Activated T-cell treated with anti-CD3 and anti-CD28 coated beads, Interleukin-2, amount 50 U/mL, for 24 hours (primary cell): ENCODE measurements around the gene CUL7.
"Not testable (repeated sequence)": the region's sequence is repeated elsewhere in the genome, so short reads cannot be mapped to it uniquely, and the experiment has no call there.

Experiments
- DNase-seq: peaks from one replicate; pipeline ENCODE4 v3.0.0-alpha.2; 2020
- H3K27ac Mint-ChIP-seq: 2 replicates; pipeline ENCODE4 v1.8.0; 2020; ENCODE audit warnings: mild to moderate bottlenecking, mixed read lengths
- H3K27me3 Mint-ChIP-seq: 2 replicates; pipeline ENCODE4 v1.8.0; 2020; ENCODE audit warnings: mixed read lengths
- H3K36me3 Mint-ChIP-seq: 2 replicates; pipeline ENCODE4 v1.8.0; 2020; ENCODE audit warnings: low read depth, mixed read lengths
- H3K4me1 Mint-ChIP-seq: 2 replicates; pipeline ENCODE4 v1.8.0; 2020; ENCODE audit warnings: low read depth, mixed read lengths
- H3K4me3 Mint-ChIP-seq: 2 replicates; pipeline ENCODE4 v1.8.0; 2020; ENCODE audit warnings: mild to moderate bottlenecking, moderate library complexity, mixed read lengths
- H3K9me3 Mint-ChIP-seq: 2 replicates; pipeline ENCODE4 v1.8.0; 2020; ENCODE audit warnings: mixed read lengths

The CUL7 gene

DNA sequence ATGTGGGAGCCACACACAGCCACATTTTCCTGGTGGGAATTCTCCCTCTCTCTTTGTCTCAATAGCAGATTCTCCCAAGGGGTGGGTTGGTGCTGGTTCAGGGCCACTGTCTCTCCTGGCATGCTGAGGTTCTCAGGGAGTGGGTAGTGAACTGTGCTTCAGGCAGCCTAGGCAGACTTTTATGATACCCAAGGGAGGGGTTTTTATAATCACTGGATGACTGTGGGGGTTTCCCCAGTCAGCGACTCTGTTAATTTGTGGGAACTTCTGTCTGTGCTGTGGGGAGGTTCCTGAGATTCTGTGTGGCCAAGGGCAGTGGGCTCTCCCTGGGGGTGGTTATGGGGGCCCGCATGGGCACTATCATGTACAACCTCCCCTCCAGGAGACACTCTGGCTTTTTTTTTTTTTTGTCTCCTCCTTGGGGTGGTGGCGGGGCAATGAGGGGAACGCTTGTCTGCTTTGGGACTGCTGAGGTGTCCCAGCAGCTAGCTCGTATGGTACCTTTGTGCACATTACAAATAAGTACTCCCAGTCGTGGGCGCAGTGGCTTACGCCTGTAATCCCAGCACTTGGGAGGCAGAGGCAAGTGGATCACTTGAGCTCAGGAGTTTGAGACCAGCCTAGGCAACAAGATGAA, 32.5 kb upstream of the CUL7 start:
- Mint-ChIP-seq H3K27ac (no peak overlapping the region), H3K36me3 (no peaks in the 10 kb centered on the region)

DNA sequence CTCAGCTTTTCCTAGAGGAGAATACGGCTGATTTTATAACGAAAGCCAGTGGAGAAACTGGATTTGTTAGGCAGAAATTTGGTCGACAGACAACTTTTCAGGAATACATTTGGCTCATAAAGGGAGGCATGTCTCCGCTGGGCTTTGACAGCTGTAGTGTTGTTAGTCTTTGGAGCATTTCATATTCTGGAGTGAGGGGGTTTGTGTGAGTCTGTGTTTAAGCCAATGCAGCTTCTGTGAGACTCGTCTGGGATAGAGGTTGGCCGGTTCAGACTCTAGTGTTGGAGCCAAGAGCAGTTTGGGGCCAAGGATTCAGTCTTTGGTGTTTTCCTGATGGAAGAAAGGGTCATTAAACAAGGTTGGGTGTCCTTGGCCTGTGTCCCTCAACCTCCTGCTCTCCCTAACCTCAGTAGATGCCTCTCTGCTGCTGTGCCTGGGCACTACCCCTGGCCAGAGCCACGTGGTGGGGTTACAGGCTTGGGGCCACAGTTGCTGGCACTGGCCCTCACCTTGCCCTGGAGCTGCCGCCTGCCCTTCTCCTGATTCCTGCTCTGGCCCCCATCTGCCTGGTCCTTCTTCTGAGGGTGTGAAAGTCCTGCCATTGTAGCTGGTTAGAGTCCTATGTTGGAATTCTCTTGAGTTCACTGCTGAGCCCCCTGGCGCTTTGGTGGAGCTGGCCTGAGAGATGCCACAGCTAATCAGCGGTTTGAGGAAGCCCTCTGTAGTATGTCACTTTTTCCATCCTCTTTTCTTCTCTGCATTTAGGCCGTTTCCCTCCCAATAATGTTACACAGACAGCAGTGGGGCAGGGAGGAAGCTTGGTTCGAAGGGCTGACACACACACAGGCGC, 29.4 kb upstream of the CUL7 start:
- DNase-seq, result no peak
- Mint-ChIP-seq H3K27ac (no peak overlapping the region), H3K36me3 (no peaks in the 10 kb centered on the region), H3K4me3 (no peak overlapping the region), H3K4me1 (peaks cover 8% of the 10 kb centered on the region), H3K9me3 (no peaks in the 10 kb centered on the region), H3K27me3 (peaks cover 6% of the 10 kb centered on the region)

More for the DNA sequence above, 32.5 kb upstream of the CUL7 start:
- no peak overlapping the region for H3K4me3 Mint-ChIP-seq
- no peaks in the 10 kb centered on the region for H3K9me3 Mint-ChIP-seq
- no peak for DNase-seq
- H3K27me3 Mint-ChIP-seq, result no peaks in the 10 kb centered on the region
- H3K4me1 Mint-ChIP-seq, result peaks cover 8% of the 10 kb centered on the region

DNA sequence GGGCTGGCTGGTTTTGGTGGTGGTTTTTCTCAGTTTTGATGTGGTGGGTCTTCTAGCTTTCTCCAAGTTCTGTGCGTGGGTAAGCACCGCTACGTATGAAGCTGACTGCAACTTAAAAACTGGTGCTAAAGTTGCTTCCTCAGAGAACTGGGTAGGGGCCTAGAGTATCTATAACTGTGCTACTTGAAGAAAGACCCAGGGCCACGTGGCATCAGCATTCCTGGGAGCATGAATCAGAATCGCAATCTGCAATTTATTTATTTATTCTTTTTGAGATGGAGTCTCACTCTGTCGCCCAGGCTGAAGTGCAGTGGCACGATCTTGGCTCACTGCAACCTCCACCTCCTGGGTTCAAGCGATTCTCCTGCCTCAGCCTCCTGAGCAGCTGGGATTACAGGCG, 28.3 kb upstream of the CUL7 start:
- H3K9me3 Mint-ChIP-seq, H3K27ac Mint-ChIP-seq, H3K36me3 Mint-ChIP-seq, DNase-seq, H3K4me3 Mint-ChIP-seq: not testable (repeated sequence)
- H3K4me1 Mint-ChIP-seq, result peaks cover 11% of the 10 kb centered on the region
- H3K27me3 Mint-ChIP-seq, result peaks cover 17% of the 10 kb centered on the region

DNA sequence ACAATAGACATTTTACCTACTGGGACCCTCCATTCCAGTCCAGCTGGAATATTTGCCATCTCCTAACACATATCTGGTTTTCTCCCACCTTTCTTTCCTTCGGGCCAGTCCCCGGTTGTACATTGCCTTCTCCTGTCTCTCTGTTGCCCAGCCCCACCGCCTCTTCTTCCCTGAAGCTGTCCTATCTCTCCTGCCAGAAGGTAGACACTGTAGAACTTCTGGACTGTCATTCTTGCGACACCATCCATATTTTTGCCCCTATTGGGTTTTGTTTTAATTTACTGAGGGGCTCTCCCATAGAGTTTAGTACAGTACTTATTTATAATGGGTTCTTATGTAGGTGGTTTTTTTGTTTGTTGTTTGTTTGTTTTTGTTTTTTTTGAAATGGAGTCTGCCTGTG, 27.4 kb upstream of the CUL7 start:
- H3K36me3 Mint-ChIP-seq, result no peaks in the 10 kb centered on the region
- H3K9me3 Mint-ChIP-seq, result no peaks in the 10 kb centered on the region
- peaks cover 9% of the 10 kb centered on the region for H3K4me1 Mint-ChIP-seq
- H3K27ac Mint-ChIP-seq, result no peak overlapping the region
- peaks cover 23% of the 10 kb centered on the region for H3K27me3 Mint-ChIP-seq
- H3K4me3 Mint-ChIP-seq, result no peak overlapping the region
- no peak for DNase-seq

DNA sequence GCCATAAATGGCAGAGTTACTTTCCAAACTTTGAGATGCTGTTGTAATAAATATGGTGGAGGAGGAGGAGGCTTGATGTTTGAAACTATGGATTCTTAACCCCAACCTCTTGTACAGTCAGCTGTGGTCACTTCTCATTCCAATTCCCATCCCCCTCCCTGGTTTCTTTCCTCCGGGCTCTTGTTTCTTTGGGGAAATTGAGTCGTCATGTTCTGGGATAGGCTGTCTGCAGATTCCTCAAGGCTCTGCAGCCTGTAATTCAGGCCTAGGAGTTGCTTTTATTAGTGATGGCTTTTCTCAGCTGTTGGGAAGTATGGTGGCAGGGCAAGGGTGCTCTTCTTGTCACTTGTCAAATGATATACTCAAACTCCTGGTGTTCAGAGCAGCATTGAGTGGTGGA, 25.0 kb upstream of the CUL7 start:
- Mint-ChIP-seq H3K9me3 (no peaks in the 10 kb centered on the region), H3K36me3 (peaks cover under 1% of the 10 kb centered on the region), H3K27ac (no peak overlapping the region), H3K4me1 (peaks cover 9% of the 10 kb centered on the region), H3K27me3 (peaks cover 29% of the 10 kb centered on the region), H3K4me3 (no peak overlapping the region)
- DNase-seq, result no peak

DNA sequence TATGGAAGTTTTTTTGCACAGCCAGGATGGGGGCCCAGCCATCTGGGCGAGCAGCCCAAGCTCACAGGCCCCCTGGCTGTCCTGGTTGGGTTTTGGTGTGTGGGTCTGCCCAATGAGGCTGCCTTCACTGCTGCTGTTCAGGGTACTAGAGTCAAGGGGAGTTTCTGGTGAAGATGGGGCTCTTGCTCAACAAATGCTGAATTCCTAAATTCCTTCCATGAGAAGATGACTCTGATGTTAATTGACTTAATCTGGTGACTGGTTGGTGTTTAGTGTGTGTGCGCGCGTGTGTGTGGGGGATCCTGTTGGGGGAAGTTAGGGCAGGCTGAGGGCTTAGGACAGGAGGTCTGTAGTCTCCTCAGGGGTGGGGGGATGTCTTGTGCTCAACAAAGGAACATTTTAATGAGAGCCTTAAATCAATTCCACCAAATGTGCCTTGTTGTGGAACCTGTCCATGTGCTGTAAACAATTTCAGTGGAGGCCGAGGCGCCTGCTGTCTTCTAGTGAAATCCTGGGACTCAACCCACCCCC, 24.4 kb upstream of the CUL7 start:
- Mint-ChIP-seq H3K4me1 (peaks cover 9% of the 10 kb centered on the region), H3K27ac (no peak overlapping the region), H3K9me3 (no peaks in the 10 kb centered on the region), H3K27me3 (peaks cover 29% of the 10 kb centered on the region), H3K36me3 (peaks cover 6% of the 10 kb centered on the region), H3K4me3 (no peak overlapping the region)
- DNase-seq, result no peak

DNA sequence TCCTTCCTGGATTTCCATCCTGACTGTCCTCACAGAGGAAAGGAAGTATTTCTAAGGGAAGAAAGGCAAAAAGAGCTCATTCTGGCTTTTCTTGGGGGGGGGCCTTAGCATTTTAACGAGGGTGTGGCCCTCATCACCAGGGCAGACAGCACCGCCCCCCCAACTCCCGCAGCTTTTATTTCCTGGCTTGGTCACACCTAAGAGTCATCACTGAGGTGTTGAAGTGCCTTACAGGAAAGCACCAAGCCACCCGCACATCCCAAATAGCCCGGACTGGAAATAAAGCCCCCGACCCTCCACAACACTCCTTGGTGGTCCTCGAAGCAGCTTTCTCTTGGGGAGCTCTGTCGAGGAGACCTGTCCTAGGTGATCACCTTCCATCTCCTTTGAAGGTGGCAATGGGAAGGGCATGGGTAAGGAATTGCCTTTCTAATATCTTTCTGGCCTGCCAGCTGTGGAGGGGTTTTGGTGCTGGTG, 23.7 kb upstream of the CUL7 start:
- DNase-seq, result no peak
- H3K27me3 Mint-ChIP-seq, result peaks cover 29% of the 10 kb centered on the region
- no peak overlapping the region for H3K27ac Mint-ChIP-seq
- H3K9me3 Mint-ChIP-seq, result no peaks in the 10 kb centered on the region
- H3K4me3 Mint-ChIP-seq, result peak overlapping the region; percentile 74
- peaks cover 9% of the 10 kb centered on the region for H3K4me1 Mint-ChIP-seq
- peaks cover 11% of the 10 kb centered on the region for H3K36me3 Mint-ChIP-seq

DNA sequence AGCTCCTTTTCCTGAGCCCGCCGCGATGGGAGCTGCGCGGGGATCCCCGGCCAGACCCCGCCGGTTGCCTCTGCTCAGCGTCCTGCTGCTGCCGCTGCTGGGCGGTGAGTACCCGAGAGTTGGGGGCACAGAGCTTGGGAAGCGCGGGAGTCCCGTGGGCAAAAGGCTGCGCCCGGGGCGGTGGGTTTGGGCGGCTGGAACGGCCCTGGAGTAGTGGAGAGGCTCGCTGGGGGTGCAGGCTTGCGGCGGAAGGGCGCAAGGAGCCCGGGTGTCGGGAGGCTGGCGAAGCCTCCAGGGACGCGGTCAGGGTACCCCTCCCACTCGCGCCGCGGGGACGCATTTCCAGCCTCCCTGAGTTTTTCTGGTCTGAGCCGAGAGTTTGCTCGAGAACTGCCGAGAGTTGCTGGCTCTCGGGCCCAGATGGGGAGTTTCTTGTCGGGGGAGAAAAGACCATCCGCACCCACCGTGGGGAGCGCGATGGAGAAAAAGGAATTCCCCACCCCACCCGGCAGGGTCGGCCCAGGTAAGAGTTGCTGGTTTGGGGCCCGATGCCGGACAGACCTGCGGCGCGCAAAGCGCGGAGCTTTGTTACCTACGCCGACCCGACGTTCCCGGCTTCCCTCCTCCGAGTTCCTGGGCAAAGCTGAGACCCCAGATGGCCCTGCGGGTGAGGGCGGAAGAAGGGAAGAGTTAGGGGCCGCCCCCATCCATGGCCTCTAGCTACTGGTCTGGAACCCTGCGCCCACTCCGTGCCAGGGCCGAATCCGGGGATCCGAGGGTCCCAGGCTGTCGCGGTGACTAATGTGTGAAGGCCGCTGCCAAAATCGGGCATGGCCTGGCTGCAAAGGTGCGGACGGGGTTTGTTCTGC, 23.0 kb upstream of the CUL7 start:
- Mint-ChIP-seq H3K36me3 (peaks cover 13% of the 10 kb centered on the region), H3K27ac (no peak overlapping the region), H3K4me1 (peaks cover 9% of the 10 kb centered on the region), H3K9me3 (no peaks in the 10 kb centered on the region), H3K27me3 (peaks cover 29% of the 10 kb centered on the region), H3K4me3 (peak overlapping the region; percentile 74)
- DNase-seq, result no peak

DNA sequence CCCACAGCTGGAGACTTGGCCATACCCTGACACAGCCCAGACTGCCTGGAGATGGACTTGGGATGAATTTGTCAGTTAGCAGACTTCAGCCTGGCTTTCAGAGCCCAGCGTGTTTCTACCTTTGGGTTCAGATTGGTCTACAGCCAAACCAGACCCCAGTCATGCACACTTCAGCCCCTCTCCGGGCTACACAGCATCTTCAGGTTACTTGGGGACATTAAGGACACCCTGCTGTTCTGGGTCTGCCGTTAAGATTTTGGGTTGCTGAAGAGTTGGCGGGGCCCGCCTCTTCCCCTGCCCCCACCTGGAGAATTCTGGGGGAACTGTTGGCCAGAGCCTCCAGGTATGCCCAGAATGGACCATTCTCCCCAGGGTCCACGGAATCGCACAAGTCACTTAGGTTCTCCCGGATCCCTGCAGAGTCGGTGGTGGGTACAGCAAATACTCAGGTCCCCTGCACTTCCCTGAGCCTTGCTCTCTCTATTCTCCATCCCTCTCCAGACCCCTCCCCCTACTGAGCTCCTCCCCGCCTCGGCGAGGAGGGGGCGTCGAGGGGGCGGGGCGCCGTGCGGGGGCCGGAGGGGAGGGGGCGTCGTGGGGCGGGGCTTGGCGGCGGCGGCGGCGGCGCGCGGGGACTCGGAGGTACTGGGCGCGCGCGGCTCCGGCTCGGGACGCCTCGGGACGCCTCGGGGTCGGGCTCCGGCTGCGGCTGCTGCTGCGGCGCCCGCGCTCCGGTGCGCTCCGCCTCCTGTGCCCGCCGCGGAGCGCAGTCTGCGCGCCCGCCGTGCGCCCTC, 22.2 kb upstream of the CUL7 start, which contains the start of gene PTK7:
Gene PTK7 (plus strand): TSS at position 645 of the 794 bp plus-strand sequence. CDS start 175 bp downstream, outside the sequence.
- no peaks in the 10 kb centered on the region for H3K9me3 Mint-ChIP-seq
- H3K4me3 Mint-ChIP-seq, result peak within 1 kb of the TSS; percentile 74
- H3K36me3 Mint-ChIP-seq, result peaks cover 16% of the 10 kb centered on the region
- no peak within 1 kb of the TSS for H3K27ac Mint-ChIP-seq
- H3K27me3 Mint-ChIP-seq, result peaks cover 29% of the 10 kb centered on the region
- peak; percentile 60 for DNase-seq
- peaks cover 9% of the 10 kb centered on the region for H3K4me1 Mint-ChIP-seq

DNA sequence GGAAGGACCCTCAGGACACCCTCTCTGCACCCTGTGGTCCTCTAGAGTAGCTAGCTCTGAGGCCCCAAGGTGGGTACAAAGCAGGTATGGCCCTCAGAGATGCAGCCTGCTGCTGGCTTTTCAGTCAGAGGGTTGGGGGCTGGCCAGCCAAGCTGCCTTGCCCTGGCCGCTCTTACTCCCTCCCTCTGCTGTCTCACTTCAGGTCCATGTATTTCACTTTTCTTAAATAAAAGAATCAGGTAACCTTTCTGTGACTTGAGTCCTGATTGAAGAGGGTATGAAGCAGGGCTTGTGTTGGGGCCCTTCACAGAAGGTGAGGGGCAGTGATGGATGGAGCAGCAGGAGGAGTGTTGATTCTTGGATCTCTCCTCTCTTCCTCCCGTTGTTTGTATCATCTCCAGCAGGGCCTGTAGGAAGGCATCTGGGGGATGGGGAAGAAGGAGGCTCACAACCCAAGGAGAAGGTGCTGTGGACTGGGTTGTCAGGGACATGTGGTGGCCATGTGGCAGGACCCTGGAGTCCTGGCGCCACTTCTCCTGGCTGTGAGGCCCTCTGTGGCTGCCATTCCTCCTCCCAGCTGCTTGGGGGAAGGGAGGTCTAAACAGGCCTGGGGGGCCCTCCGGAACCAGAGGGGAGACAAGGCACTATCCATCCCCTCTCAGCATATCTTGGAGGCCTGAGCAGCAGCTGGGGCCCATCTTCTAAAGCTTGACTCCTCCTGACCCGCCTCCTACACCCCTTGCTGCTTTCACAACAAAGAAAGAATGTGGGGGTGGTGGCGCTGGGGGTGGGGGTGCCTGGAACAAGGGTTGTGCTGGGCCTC, 21.4 kb upstream of the CUL7 start:
- Mint-ChIP-seq H3K36me3 (peaks cover 16% of the 10 kb centered on the region), H3K27me3 (peaks cover 29% of the 10 kb centered on the region), H3K9me3 (no peaks in the 10 kb centered on the region), H3K4me3 (no peak overlapping the region), H3K4me1 (peaks cover 9% of the 10 kb centered on the region), H3K27ac (no peak overlapping the region)
- DNase-seq, result no peak

DNA sequence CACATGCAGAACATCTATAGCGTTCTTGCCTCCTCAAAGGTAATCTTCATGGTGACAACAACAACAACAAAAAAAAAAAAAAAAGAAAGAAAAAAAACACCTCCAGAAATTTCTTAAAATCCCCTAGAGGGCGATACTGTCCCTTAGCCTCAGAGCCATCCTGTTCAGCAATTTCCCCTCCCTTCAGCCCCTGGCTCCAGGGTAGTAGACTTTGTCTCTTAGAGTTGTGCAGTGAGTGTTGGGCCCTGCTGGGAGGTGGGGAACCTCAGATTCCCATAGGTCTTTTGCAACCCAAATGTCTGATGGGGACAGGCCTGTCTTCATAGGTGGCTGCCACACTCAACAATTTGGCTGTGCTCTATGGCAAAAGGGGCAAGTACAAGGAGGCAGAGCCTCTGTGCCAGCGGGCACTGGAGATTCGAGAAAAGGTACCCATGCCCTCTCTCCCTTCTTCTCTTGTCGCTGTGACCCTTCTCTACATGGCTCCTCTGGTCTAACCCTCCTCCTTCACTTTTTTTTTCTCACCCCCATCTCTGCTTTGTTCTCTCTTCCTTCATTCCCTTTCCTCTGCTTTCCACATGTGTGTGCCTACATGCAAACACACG, 16.5 kb upstream of the CUL7 start:
- H3K4me1 Mint-ChIP-seq, result no peaks in the 10 kb centered on the region

DNA sequence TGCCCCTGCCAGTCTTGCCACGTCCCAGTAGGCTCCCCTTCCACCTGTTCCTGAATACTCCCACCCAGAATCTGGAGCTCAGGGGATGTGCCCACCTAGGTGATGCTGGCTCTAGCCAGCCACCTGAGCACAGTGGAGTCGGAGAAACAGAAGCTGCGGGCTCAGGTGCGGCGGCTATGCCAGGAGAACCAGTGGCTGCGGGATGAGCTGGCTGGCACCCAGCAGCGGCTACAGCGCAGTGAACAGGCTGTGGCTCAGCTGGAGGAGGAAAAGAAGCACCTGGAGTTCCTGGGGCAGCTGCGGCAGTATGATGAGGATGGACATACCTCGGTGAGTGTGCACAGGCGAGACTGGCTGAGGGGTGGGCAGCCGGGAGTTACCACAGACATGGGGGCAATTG, 9.2 kb upstream of the CUL7 start:
- H3K27me3 Mint-ChIP-seq, result no peaks in the 10 kb centered on the region
- no peak overlapping the region for H3K27ac Mint-ChIP-seq
- no peak for DNase-seq
- H3K4me1 Mint-ChIP-seq, result peaks cover 25% of the 10 kb centered on the region
- no peak overlapping the region for H3K4me3 Mint-ChIP-seq
- no peaks in the 10 kb centered on the region for H3K9me3 Mint-ChIP-seq
- H3K36me3 Mint-ChIP-seq, result peaks cover 29% of the 10 kb centered on the region

More for the DNA sequence above, 16.5 kb upstream of the CUL7 start:
- DNase-seq, result no peak
- no peaks in the 10 kb centered on the region for H3K9me3 Mint-ChIP-seq
- H3K4me3 Mint-ChIP-seq, result no peak overlapping the region
- no peak overlapping the region for H3K27ac Mint-ChIP-seq
- peaks cover 20% of the 10 kb centered on the region for H3K36me3 Mint-ChIP-seq
- H3K27me3 Mint-ChIP-seq, result no peaks in the 10 kb centered on the region

DNA sequence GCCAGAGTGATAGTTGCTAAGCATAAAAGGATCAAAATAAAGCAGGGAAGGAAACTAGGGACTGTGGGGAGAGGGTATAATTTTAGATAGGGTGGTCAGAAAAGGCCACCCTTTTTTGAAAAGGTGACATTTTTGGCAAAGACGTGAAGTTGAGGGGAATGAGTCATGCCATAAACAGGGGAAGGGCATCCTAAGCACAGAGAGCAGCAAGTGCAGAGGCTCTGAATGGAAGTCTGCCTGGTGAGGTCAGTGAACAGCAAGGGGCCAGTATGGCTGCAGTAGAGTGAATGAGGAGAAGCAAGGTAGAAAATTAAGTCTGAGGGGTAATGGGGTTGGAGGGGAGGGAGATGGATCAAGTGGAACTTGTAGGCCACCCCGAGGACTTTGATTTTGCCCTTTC, 8.2 kb upstream of the CUL7 start:
- Mint-ChIP-seq H3K9me3 (no peaks in the 10 kb centered on the region), H3K27me3 (no peaks in the 10 kb centered on the region), H3K36me3 (peaks cover 38% of the 10 kb centered on the region), H3K27ac (no peak overlapping the region), H3K4me1 (peaks cover 26% of the 10 kb centered on the region), H3K4me3 (no peak overlapping the region)
- no peak for DNase-seq
